Panc1 (cell line): ENCODE results near the gene KRT23. TPM values are rescaled to one million over a fixed set of nuclear protein-coding genes. Genes with fewer than 3 reads are reported as not detected.

Experiments used
- ATAC-seq: fragments of 200-7000 bp; cut with Tn5 transposase; 2 replicates; pipeline ENCODE4 v1.9.1; 2020; ENCODE audit warnings: mild to moderate bottlenecking, moderate library complexity
- BruUV-seq: library from RNA; stranded (reverse); fragments of 400-500 nt; replicated peaks from 2 replicates; lab custom pipeline; 2021; lab: Mats Ljungman, UMichigan
- CTCF ChIA-PET: fragments of 300-600 bp; sonication (Branson Sonifier 250); formaldehyde crosslinking; loops from one replicate; lab custom pipeline; 2022; ENCODE audit warnings: antibody characterized with exemption; lab: Charles Lee
- POLR2A ChIA-PET: fragments of 300-600 bp; sonication (Branson Sonifier 250); formaldehyde crosslinking; loops from one replicate; lab custom pipeline; 2022; ENCODE audit warnings: antibody characterized with exemption; lab: Charles Lee
- DNase-seq: peaks from one replicate; pipeline ENCODE4 v3.0.0-alpha.2; 2010; ENCODE audit warnings: low read depth, low spot score
- H3K27ac ChIP-seq: 2 replicates; pipeline ENCODE4 v1.5.1; 2011; ENCODE audit warnings: mild to moderate bottlenecking, low read length, inconsistent platforms
- H3K27me3 ChIP-seq: fragments of 200-500 bp; sonication (Bioruptor generic); 2 replicates; pipeline ENCODE4 v1.6.0; 2014; ENCODE audit warnings: low read length, inconsistent platforms; ENCODE audit not compliant: control insufficient read depth, insufficient read depth
- H3K36me3 ChIP-seq: fragments of 200-500 bp; sonication (Bioruptor generic); 2 replicates; pipeline ENCODE4 v1.5.1; 2014; ENCODE audit warnings: inconsistent platforms, mild to moderate bottlenecking, low read length, moderate library complexity; ENCODE audit not compliant: control insufficient read depth, insufficient read depth
- H3K4me1 ChIP-seq: 2 replicates; pipeline ENCODE4 v1.5.1; 2011; ENCODE audit warnings: inconsistent platforms, mild to moderate bottlenecking, low read length, moderate library complexity; ENCODE audit not compliant: control insufficient read depth, insufficient read depth
- H3K4me3 ChIP-seq, 2 experiments: 2 replicates each; pipeline ENCODE4 v1.5.1; 2011 to 2012; ENCODE audit warnings: low read depth in 2 of 2, low read length in 2 of 2, mild to moderate bottlenecking in 2 of 2, inconsistent platforms in 1 of 2, moderate library complexity in 1 of 2
- H3K9me3 ChIP-seq: fragments of 200-500 bp; sonication (Bioruptor generic); 2 replicates; pipeline ENCODE4 v1.5.1; 2014; ENCODE audit warnings: low read depth, mild to moderate bottlenecking, inconsistent platforms, low read length, moderate library complexity; ENCODE audit not compliant: control insufficient read depth, insufficient read depth
- POLR2AphosphoS5 ChIP-seq: IDR thresholded peaks from 2 replicates; pipeline ENCODE4 v1.6.1; 2012; ENCODE audit warnings: mild to moderate bottlenecking, low read depth, low read length, moderate library complexity
- SIN3A ChIP-seq: IDR thresholded peaks from 2 replicates; pipeline ENCODE4 v1.6.1; 2012; ENCODE audit warnings: low read depth, mild to moderate bottlenecking, low read length, moderate library complexity, borderline replicate concordance; ENCODE audit not compliant: insufficient read depth
- TCF7L2 ChIP-seq: IDR thresholded peaks from 2 replicates; pipeline ENCODE4 v1.6.1; 2011; ENCODE audit warnings: mild to moderate bottlenecking, low read depth, low read length, inconsistent platforms
- in situ Hi-C: cut with HindIII; loops from 2 replicates; pipeline ENCODE4 v1.10.0; 2016; ENCODE audit warnings: low sequenced_read_pairs, low pct_unique_long_range_greater_than_20kb
- intact Hi-C: fragments of 100-400 bp; cut with micrococcal nuclease; formaldehyde crosslinking; loops from one replicate; pipeline ENCODE4 v1.10.0; 2022; ENCODE audit not compliant: unreplicated experiment
- total RNA-seq: library from RNA; stranded (reverse); gene quantifications from one replicate; pipeline ENCODE4 v1.2.1, GENCODE V29; 2021; ENCODE audit not compliant: unreplicated experiment
- TF ChIP-seq, protein P1 (sequence below): fragments of 450-650 bp; IDR thresholded peaks from 2 replicates; pipeline ENCODE4 v1.5.1; 2017; ENCODE audit warnings: mild to moderate bottlenecking
- TF ChIP-seq, protein P2 (sequence below), 2 experiments: IDR thresholded peaks; 2 replicates each; pipeline ENCODE4 v1.6.1; 2011 to 2012; ENCODE audit warnings: low read depth in 2 of 2, control low read depth in 1 of 2, low read length in 1 of 2, mild to moderate bottlenecking in 1 of 2, moderate library complexity in 1 of 2; ENCODE audit not compliant: insufficient read depth in 1 of 2

The KRT23 gene
- total RNA-seq, 1 experiment from 2014 or later = not detected

DNA sequence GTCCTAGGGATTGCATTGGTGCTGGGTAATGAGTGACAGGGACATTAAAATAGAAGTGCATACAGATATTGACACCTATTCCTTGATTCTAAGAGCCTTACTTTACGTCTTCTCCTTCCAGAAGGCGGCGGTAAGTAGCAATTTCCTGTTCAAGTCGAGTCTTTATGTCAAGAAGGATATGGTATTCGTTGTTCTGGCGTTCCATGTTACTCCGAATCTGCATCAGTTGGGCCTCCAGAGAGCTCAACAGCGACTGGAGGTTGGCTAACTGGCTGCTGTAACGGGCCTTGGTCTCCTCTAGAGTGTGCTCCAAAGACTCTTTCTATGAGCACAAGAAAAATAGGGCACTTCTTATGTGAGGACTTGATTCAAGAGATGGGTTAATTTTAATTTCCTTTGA lies 59.4 kb downstream of the KRT23 start:
- H3K4me1 ChIP-seq = no peaks in the 10 kb centered on the region
- H3K36me3 ChIP-seq = no peaks in the 10 kb centered on the region
- intact Hi-C loops = no loop called here
- ChIA-PET CTCF (interaction anchor here (0.6 to 0.9 kb wide), 2 partner anchors 342 to 772 kb away, joined by 3 to 5 read pairs; no protein-coding TSS in a partner anchor), POLR2A (interaction anchor here (0.6 kb wide), 1 partner anchor 601 kb away, joined by 3 read pairs; no protein-coding TSS in a partner anchor)
- no peak overlapping the region for H3K4me3 ChIP-seq
- in situ Hi-C loops = no loop called here
- BruUV-seq = no TSS peak
- TF ChIP-seq SIN3A (no peak), POLR2AphosphoS5 (no peak), TCF7L2 (no peak)
- TF ChIP-seq, protein P1, sequence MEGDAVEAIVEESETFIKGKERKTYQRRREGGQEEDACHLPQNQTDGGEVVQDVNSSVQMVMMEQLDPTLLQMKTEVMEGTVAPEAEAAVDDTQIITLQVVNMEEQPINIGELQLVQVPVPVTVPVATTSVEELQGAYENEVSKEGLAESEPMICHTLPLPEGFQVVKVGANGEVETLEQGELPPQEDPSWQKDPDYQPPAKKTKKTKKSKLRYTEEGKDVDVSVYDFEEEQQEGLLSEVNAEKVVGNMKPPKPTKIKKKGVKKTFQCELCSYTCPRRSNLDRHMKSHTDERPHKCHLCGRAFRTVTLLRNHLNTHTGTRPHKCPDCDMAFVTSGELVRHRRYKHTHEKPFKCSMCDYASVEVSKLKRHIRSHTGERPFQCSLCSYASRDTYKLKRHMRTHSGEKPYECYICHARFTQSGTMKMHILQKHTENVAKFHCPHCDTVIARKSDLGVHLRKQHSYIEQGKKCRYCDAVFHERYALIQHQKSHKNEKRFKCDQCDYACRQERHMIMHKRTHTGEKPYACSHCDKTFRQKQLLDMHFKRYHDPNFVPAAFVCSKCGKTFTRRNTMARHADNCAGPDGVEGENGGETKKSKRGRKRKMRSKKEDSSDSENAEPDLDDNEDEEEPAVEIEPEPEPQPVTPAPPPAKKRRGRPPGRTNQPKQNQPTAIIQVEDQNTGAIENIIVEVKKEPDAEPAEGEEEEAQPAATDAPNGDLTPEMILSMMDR = no peak
- TF ChIP-seq, protein P2, sequence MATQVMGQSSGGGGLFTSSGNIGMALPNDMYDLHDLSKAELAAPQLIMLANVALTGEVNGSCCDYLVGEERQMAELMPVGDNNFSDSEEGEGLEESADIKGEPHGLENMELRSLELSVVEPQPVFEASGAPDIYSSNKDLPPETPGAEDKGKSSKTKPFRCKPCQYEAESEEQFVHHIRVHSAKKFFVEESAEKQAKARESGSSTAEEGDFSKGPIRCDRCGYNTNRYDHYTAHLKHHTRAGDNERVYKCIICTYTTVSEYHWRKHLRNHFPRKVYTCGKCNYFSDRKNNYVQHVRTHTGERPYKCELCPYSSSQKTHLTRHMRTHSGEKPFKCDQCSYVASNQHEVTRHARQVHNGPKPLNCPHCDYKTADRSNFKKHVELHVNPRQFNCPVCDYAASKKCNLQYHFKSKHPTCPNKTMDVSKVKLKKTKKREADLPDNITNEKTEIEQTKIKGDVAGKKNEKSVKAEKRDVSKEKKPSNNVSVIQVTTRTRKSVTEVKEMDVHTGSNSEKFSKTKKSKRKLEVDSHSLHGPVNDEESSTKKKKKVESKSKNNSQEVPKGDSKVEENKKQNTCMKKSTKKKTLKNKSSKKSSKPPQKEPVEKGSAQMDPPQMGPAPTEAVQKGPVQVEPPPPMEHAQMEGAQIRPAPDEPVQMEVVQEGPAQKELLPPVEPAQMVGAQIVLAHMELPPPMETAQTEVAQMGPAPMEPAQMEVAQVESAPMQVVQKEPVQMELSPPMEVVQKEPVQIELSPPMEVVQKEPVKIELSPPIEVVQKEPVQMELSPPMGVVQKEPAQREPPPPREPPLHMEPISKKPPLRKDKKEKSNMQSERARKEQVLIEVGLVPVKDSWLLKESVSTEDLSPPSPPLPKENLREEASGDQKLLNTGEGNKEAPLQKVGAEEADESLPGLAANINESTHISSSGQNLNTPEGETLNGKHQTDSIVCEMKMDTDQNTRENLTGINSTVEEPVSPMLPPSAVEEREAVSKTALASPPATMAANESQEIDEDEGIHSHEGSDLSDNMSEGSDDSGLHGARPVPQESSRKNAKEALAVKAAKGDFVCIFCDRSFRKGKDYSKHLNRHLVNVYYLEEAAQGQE (IDR thresholded peaks at IDR 0.05; ENCODE audit: insufficient read depth in 1 of 2, low read depth in 2 of 2, low read length in 1 of 2) = no peak
- ATAC-seq (no peak), DNase-seq (no peak)
- no peaks in the 10 kb centered on the region for H3K27me3 ChIP-seq
- H3K9me3 ChIP-seq = no peaks in the 10 kb centered on the region
- H3K27ac ChIP-seq = no peak overlapping the region

DNA sequence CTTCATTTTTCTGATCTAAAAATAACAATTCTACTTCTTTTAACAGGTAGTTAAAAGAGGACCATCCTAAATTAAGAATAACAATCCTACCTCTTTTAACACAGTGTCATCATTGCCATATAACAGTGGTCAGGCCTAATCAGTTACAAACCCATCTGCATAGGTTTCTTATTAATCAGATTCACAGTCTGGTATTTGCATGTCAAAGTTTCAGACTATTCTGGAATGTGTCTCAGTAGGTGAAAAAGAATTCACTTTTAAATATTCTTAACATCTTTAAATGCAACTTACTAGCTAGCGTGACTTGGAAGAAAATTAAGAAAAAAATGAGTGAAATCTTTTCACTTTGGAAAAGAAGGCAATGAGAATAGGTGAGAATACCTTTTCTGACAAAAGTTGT lies 63.6 kb downstream of the KRT23 start:
- intact Hi-C loops = no loop called here

More for the DNA sequence above, 63.6 kb downstream of the KRT23 start:
- TF ChIP-seq POLR2AphosphoS5 (no peak), TCF7L2 (no peak), SIN3A (no peak)
- TF ChIP-seq, protein P1 = no peak
- TF ChIP-seq, protein P2 (IDR thresholded peaks at IDR 0.05; ENCODE audit: insufficient read depth in 1 of 2, low read depth in 2 of 2, low read length in 1 of 2) = no peak
- ATAC-seq (no peak), DNase-seq (no peak)
- Histone ChIP-seq H3K4me3 (no peak overlapping the region), H3K4me1 (no peaks in the 10 kb centered on the region), H3K27me3 (no peaks in the 10 kb centered on the region; the same call in 1 of the 2 replicates), H3K27ac (no peak overlapping the region), H3K36me3 (no peaks in the 10 kb centered on the region), H3K9me3 (no peaks in the 10 kb centered on the region)
- POLR2A ChIA-PET = no interaction called here
- CTCF ChIA-PET = interaction anchor here (1.0 kb wide), 1 partner anchor 259 kb away, joined by 3 read pairs; no protein-coding TSS in a partner anchor
- in situ Hi-C loops = no loop called here
- BruUV-seq = no TSS peak
